ENCODE results near the gene ERCC8.

DNA sequence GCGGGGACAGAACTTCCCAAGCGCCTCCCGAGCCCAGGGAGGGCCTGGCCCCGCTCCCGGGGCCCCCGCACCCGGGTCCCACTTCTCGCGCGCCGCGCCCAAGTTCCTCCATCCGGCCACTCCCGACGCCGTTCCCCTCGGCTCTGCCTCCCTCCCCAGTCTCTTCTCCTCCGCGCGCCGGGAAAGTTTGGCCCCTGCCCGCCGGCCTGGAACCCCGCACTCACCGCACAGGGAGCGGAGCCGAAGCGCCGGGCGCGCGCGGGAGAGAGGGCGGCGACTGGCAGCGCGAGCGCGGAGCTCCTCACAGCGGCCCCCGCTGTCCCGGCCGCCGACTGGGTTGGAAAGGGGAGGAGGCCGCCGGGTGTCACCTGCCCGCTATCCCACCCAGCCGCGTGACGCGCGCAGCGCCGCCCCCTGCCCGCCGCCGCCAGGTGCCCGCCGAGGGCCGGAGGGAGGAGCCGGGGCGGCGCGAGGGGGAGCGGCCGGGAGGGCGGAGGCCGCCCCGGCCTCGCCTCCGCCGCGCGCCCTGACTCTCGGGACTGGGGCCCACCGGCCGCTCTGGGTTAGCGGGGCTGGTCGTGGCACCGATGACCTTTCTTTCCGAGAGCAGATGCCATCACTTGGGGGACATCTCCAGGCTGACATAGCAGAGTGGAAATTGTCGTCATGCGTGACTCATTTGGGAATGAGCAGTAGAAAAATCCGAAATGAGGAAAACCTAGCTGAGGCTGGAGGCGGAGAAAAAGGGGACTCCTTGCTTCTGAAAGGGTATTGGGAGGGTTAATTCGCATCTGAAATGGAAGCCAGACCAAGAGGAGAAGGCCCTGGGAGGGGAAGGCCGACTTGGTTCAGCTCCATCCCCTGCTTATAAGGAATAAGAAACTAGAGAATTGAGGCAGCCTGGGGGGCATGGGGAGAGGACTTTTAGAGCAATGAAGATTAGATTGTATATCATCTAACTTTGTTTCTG lies 100.6 kb downstream of the ERCC8 start, which contains the start of gene ELOVL7:
- TF ChIP-seq, protein P1, sequence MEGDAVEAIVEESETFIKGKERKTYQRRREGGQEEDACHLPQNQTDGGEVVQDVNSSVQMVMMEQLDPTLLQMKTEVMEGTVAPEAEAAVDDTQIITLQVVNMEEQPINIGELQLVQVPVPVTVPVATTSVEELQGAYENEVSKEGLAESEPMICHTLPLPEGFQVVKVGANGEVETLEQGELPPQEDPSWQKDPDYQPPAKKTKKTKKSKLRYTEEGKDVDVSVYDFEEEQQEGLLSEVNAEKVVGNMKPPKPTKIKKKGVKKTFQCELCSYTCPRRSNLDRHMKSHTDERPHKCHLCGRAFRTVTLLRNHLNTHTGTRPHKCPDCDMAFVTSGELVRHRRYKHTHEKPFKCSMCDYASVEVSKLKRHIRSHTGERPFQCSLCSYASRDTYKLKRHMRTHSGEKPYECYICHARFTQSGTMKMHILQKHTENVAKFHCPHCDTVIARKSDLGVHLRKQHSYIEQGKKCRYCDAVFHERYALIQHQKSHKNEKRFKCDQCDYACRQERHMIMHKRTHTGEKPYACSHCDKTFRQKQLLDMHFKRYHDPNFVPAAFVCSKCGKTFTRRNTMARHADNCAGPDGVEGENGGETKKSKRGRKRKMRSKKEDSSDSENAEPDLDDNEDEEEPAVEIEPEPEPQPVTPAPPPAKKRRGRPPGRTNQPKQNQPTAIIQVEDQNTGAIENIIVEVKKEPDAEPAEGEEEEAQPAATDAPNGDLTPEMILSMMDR (conservative IDR thresholded peaks at IDR 0.05; ENCODE audit: low read length): no peak
- TF ChIP-seq EZH2phosphoT487 (IDR thresholded peaks at IDR 0.05; ENCODE audit: borderline replicate concordance): no peak
